ENCODE data around the gene B4GALT1. TPM values are rescaled to one million over a fixed set of nuclear protein-coding genes. Genes with fewer than 3 reads are reported as not detected.
"Not testable (repeated sequence)": the region's sequence is repeated elsewhere in the genome, so short reads cannot be mapped to it uniquely, and the experiment has no call there.

B4GALT1 gene
- total RNA-seq, 1 donor from 2014 or later: 21.3 TPM

GRCh38 chr9:33166231-33167083, 679 bp downstream of the B4GALT1 start:
- peak overlapping the region; percentile 85 for H3K4me3 ChIP-seq (ENCODE audit: low read depth, low read length)
- TF ChIP-seq, protein P1, sequence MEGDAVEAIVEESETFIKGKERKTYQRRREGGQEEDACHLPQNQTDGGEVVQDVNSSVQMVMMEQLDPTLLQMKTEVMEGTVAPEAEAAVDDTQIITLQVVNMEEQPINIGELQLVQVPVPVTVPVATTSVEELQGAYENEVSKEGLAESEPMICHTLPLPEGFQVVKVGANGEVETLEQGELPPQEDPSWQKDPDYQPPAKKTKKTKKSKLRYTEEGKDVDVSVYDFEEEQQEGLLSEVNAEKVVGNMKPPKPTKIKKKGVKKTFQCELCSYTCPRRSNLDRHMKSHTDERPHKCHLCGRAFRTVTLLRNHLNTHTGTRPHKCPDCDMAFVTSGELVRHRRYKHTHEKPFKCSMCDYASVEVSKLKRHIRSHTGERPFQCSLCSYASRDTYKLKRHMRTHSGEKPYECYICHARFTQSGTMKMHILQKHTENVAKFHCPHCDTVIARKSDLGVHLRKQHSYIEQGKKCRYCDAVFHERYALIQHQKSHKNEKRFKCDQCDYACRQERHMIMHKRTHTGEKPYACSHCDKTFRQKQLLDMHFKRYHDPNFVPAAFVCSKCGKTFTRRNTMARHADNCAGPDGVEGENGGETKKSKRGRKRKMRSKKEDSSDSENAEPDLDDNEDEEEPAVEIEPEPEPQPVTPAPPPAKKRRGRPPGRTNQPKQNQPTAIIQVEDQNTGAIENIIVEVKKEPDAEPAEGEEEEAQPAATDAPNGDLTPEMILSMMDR (IDR thresholded peaks at IDR 0.05; ENCODE audit: insufficient read depth, low read length, severe bottlenecking): no peak
- no peak for DNase-seq (ENCODE audit: low read depth)
- no peaks in the 10 kb centered on the region for H3K36me3 ChIP-seq (ENCODE audit: control insufficient read depth, insufficient read depth, low read length)
- no peaks in the 10 kb centered on the region for H3K27me3 ChIP-seq (ENCODE audit: control insufficient read depth, insufficient read depth, low read length)
- no peak for FAIRE-seq

- Histone ChIP-seq H3K27me3 (ENCODE audit: control insufficient read depth, insufficient read depth, low read length) (no peaks in the 10 kb centered on the region), H3K4me3 (ENCODE audit: low read depth, low read length) (peak overlapping the region; percentile 85), H3K36me3 (ENCODE audit: control insufficient read depth, insufficient read depth, low read length) (no peaks in the 10 kb centered on the region)
- TF ChIP-seq, protein P1 (IDR thresholded peaks at IDR 0.05; ENCODE audit: insufficient read depth, low read length, severe bottlenecking): no peak
- no peak for FAIRE-seq
- DNase-seq (ENCODE audit: low read depth): peak; percentile 66
These were observed 1.6 kb downstream of the B4GALT1 start for GRCh38 chr9:33165263-33166151.

DNA sequence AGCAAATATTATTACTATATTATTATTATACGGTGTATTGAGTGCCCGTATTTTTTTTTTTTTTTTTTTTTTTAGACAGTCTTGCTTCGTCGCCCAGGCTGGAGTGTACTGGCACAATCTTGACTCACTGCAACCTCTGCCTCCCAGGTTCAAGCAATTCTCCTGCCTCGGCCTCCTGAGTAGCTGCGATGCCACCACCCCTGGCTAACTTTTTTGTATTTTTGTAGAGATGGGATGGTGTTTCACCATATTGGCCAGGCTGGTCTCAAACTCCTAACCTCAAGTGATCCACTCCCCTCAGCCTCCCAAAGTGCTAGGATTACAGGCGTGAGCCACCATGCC, 2.2 kb downstream of the B4GALT1 start:
- H3K27me3 ChIP-seq (ENCODE audit: control insufficient read depth, insufficient read depth, low read length); H3K36me3 ChIP-seq (ENCODE audit: control insufficient read depth, insufficient read depth, low read length); FAIRE-seq; DNase-seq (ENCODE audit: low read depth): not testable (repeated sequence)
- H3K4me3 ChIP-seq (ENCODE audit: low read depth, low read length): peak overlapping the region; percentile 85

GRCh38 chr9:33164138-33164809, 2.9 kb downstream of the B4GALT1 start:
- no peaks in the 10 kb centered on the region for H3K27me3 ChIP-seq (ENCODE audit: control insufficient read depth, insufficient read depth, low read length)
- H3K4me3 ChIP-seq (ENCODE audit: low read depth, low read length): peak overlapping the region; percentile 85
- H3K36me3 ChIP-seq (ENCODE audit: control insufficient read depth, insufficient read depth, low read length): no peaks in the 10 kb centered on the region
- TF ChIP-seq, protein P1 (IDR thresholded peaks at IDR 0.05; ENCODE audit: insufficient read depth, low read length, severe bottlenecking): no peak
- DNase-seq (ENCODE audit: low read depth) (no peak), FAIRE-seq (no peak)

GRCh38 chr9:33163433-33164137, 3.6 kb downstream of the B4GALT1 start:
- TF ChIP-seq, protein P1 (IDR thresholded peaks at IDR 0.05; ENCODE audit: insufficient read depth, low read length, severe bottlenecking): no peak
- no peaks in the 10 kb centered on the region for H3K36me3 ChIP-seq (ENCODE audit: control insufficient read depth, insufficient read depth, low read length)
- H3K4me3 ChIP-seq (ENCODE audit: low read depth, low read length): peak overlapping the region; percentile 85
- no peaks in the 10 kb centered on the region for H3K27me3 ChIP-seq (ENCODE audit: control insufficient read depth, insufficient read depth, low read length)
- FAIRE-seq (no peak), DNase-seq (ENCODE audit: low read depth) (no peak)
